HEK293 (cell line): ENCODE data around the gene SPACA6.

Source experiments
- CTCF ChIA-PET: fragments of 350-600 bp; formaldehyde crosslinking; extraction: SDS; loops from one replicate; lab custom pipeline; 2021; ENCODE audit warnings: antibody characterized with exemption; lab: Yijun Ruan, JAX
- POLR2A ChIA-PET: fragments of 300-600 bp; formaldehyde crosslinking; extraction: SDS; loops from one replicate; lab custom pipeline; 2020; ENCODE audit warnings: antibody characterized with exemption, inconsistent platforms; lab: Yijun Ruan, JAX
- H3K27ac ChIP-seq: fragments of 200-500 bp; sonication (Bioruptor generic); 2 replicates; pipeline ENCODE4 v1.5.1; 2014; ENCODE audit warnings: low read depth, low read length, control low read depth, inconsistent platforms; ENCODE audit errors: extremely low read depth
- H3K36me3 ChIP-seq, 2 experiments: fragments of 200-500 bp in 1 of 2; sonication (Bioruptor generic) in 1 of 2; 1 replicate in 1 of 2; 2 replicates in 1 of 2; pipeline ENCODE4 v1.5.1; 2014 to 2017; ENCODE audit warnings: inconsistent platforms in 2 of 2, low read length in 2 of 2; ENCODE audit not compliant: control insufficient read depth in 2 of 2, insufficient read depth in 1 of 2
- H3K4me1 ChIP-seq: fragments of 200-500 bp; sonication (Bioruptor generic); 2 replicates; pipeline ENCODE4 v1.5.1; 2014; ENCODE audit warnings: mild to moderate bottlenecking, low read length, inconsistent platforms; ENCODE audit not compliant: control insufficient read depth, insufficient read depth
- H3K4me3 ChIP-seq: 2 replicates; pipeline ENCODE4 v1.5.1; 2011; ENCODE audit warnings: low read depth, mild to moderate bottlenecking, control low read depth, low read length, moderate library complexity
- H3K9me3 ChIP-seq: fragments of 200-500 bp; sonication (Bioruptor generic); 2 replicates; pipeline ENCODE4 v1.5.1; 2014; ENCODE audit warnings: low read depth, low read length, inconsistent platforms; ENCODE audit not compliant: control insufficient read depth, insufficient read depth
- BCL11B ChIP-seq: fragments of 450-650 bp; formaldehyde crosslinking; IDR thresholded peaks from 2 replicates; pipeline ENCODE4 v1.5.1; 2016; ENCODE audit warnings: low read depth, missing biosample characterization, missing genetic modification characterization
- GLI2 ChIP-seq: fragments of 450-650 bp; formaldehyde crosslinking; IDR thresholded peaks from 2 replicates; pipeline ENCODE4; 2017; ENCODE audit warnings: missing biosample characterization, missing genetic modification characterization, low read depth, borderline replicate concordance
- HOXD13 ChIP-seq: sonication (generic); formaldehyde crosslinking; IDR thresholded peaks from 2 replicates; pipeline ENCODE4 v1.8.0; 2022; ENCODE audit warnings: missing genetic modification reagents, borderline replicate concordance
- SP3 ChIP-seq: fragments of 450-650 bp; formaldehyde crosslinking; IDR thresholded peaks from 2 replicates; pipeline ENCODE4 v1.5.1; 2016; ENCODE audit warnings: missing biosample characterization, missing genetic modification characterization
- ZFP37 ChIP-seq: fragments of 450-650 bp; formaldehyde crosslinking; IDR thresholded peaks from 2 replicates; pipeline ENCODE4 v1.5.1; 2016; ENCODE audit warnings: missing biosample characterization, missing genetic modification characterization
- ZNF248 ChIP-seq: fragments of 450-650 bp; formaldehyde crosslinking; IDR thresholded peaks from 2 replicates; pipeline ENCODE4 v1.5.1; 2017; ENCODE audit warnings: missing biosample characterization, missing genetic modification characterization
- ZNF404 ChIP-seq: fragments of 450-650 bp; formaldehyde crosslinking; IDR thresholded peaks from 2 replicates; pipeline ENCODE4 v1.5.1; 2017; ENCODE audit warnings: missing biosample characterization, missing genetic modification characterization
- ZNF426 ChIP-seq: fragments of 450-650 bp; formaldehyde crosslinking; IDR thresholded peaks from 2 replicates; pipeline ENCODE4 v1.5.1; 2017; ENCODE audit warnings: missing biosample characterization, missing genetic modification characterization, mild to moderate bottlenecking, inconsistent platforms, moderate library complexity
- ZNF596 ChIP-seq: fragments of 450-650 bp; IDR thresholded peaks from 2 replicates; pipeline ENCODE4 v1.5.0; 2018; ENCODE audit warnings: missing biosample characterization, mild to moderate bottlenecking, missing genetic modification characterization, moderate library complexity
- TF ChIP-seq, protein P1 (sequence below): fragments of 450-650 bp; formaldehyde crosslinking; IDR thresholded peaks from 2 replicates; pipeline ENCODE4 v1.5.1; 2016; ENCODE audit warnings: missing biosample characterization, missing genetic modification characterization
- TF ChIP-seq, protein P2 (sequence below): fragments of 450-650 bp; formaldehyde crosslinking; IDR thresholded peaks from 2 replicates; pipeline ENCODE4 v1.5.1; 2016; ENCODE audit warnings: missing biosample characterization, missing genetic modification characterization, borderline replicate concordance
- TF ChIP-seq, protein P3 (sequence below): fragments of 450-650 bp; formaldehyde crosslinking; IDR thresholded peaks from 2 replicates; pipeline ENCODE4 v1.5.1; 2017; ENCODE audit warnings: missing biosample characterization, missing genetic modification characterization
- TF ChIP-seq, protein P4 (sequence below): fragments of 450-650 bp; formaldehyde crosslinking; optimal IDR thresholded peaks from 2 replicates; pipeline ENCODE3; 2016; ENCODE audit warnings: missing biosample characterization, mild to moderate bottlenecking, missing genetic modification characterization

SPACA6 gene

DNA sequence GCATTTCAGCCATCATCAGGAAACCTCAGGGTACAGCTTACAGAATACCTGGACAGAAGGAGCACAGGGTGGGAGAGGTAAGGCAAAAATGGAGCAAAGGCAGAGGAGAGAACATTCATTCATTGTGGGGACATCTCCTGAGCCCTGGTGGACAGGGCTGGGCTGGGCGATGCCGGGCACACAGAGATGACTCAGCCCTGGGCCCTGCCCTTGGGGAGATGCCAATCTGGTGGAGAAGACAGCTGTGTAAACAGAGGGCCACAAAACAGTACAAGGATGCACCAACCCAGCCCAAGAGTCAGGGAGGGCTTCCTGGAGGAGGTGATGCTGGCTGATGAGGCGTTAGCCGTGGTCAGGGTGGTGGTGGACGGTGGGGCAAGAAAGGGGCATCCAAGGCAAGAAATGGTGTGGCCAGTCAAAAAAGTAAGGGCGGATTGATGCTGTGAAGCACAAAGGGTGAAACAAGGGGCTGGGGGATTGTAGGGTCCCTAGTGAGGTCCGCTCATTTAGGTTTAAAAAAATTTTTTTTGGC, 34.3 kb downstream of the SPACA6 start:
- Histone ChIP-seq H3K4me3 (no peak overlapping the region), H3K4me1 (no peaks in the 10 kb centered on the region), H3K27ac (no peak overlapping the region), H3K36me3 (no peaks in the 10 kb centered on the region), H3K9me3 (no peaks in the 10 kb centered on the region)
- ChIA-PET CTCF (no interaction called here), POLR2A (no interaction called here)
- TF ChIP-seq, protein P1, sequence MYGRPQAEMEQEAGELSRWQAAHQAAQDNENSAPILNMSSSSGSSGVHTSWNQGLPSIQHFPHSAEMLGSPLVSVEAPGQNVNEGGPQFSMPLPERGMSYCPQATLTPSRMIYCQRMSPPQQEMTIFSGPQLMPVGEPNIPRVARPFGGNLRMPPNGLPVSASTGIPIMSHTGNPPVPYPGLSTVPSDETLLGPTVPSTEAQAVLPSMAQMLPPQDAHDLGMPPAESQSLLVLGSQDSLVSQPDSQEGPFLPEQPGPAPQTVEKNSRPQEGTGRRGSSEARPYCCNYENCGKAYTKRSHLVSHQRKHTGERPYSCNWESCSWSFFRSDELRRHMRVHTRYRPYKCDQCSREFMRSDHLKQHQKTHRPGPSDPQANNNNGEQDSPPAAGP (tag by site-specific recombination): 0 out of 2 replicates have a peak, but pooled peaks have one; percentile 36
- TF ChIP-seq ZNF426: no peak

DNA sequence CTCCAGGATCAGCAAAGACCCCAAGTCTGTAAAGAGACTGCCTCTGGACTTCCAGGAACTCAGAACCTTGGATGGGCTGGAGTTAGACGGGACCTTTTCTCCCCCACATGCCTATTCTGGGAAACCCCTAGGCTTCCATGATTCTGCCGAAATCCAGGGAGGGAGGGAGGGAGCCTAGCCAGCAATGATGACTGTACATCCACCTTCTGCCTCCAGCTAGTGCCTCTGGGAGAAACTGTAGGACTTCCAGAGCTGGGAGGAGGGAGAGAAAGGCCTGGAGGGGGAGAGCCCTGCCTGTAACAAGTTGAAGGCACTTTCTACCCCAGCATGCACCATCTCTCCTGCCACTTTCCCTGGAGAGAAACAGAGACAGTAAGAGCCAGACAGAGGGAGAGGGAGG, 36.7 kb downstream of the SPACA6 start:
- POLR2A ChIA-PET: no interaction called here
- TF ChIP-seq, protein P2, sequence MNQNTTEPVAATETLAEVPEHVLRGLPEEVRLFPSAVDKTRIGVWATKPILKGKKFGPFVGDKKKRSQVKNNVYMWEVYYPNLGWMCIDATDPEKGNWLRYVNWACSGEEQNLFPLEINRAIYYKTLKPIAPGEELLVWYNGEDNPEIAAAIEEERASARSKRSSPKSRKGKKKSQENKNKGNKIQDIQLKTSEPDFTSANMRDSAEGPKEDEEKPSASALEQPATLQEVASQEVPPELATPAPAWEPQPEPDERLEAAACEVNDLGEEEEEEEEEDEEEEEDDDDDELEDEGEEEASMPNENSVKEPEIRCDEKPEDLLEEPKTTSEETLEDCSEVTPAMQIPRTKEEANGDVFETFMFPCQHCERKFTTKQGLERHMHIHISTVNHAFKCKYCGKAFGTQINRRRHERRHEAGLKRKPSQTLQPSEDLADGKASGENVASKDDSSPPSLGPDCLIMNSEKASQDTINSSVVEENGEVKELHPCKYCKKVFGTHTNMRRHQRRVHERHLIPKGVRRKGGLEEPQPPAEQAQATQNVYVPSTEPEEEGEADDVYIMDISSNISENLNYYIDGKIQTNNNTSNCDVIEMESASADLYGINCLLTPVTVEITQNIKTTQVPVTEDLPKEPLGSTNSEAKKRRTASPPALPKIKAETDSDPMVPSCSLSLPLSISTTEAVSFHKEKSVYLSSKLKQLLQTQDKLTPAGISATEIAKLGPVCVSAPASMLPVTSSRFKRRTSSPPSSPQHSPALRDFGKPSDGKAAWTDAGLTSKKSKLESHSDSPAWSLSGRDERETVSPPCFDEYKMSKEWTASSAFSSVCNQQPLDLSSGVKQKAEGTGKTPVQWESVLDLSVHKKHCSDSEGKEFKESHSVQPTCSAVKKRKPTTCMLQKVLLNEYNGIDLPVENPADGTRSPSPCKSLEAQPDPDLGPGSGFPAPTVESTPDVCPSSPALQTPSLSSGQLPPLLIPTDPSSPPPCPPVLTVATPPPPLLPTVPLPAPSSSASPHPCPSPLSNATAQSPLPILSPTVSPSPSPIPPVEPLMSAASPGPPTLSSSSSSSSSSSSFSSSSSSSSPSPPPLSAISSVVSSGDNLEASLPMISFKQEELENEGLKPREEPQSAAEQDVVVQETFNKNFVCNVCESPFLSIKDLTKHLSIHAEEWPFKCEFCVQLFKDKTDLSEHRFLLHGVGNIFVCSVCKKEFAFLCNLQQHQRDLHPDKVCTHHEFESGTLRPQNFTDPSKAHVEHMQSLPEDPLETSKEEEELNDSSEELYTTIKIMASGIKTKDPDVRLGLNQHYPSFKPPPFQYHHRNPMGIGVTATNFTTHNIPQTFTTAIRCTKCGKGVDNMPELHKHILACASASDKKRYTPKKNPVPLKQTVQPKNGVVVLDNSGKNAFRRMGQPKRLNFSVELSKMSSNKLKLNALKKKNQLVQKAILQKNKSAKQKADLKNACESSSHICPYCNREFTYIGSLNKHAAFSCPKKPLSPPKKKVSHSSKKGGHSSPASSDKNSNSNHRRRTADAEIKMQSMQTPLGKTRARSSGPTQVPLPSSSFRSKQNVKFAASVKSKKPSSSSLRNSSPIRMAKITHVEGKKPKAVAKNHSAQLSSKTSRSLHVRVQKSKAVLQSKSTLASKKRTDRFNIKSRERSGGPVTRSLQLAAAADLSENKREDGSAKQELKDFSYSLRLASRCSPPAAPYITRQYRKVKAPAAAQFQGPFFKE (tag by site-specific recombination): no peak
- TF ChIP-seq ZNF596: no peak
- no peak for TF ChIP-seq ZNF404 (tag by site-specific recombination)
- H3K27ac ChIP-seq: no peak overlapping the region
- H3K4me1 ChIP-seq: no peaks in the 10 kb centered on the region
- CTCF ChIA-PET: interaction anchor here (0.7 kb wide), 2 partner anchors 54 to 480 kb away, joined by 3 to 4 read pairs; no protein-coding TSS in a partner anchor
- H3K4me3 ChIP-seq: no peak overlapping the region
- no peaks in the 10 kb centered on the region for H3K36me3 ChIP-seq
- H3K9me3 ChIP-seq: no peaks in the 10 kb centered on the region

DNA sequence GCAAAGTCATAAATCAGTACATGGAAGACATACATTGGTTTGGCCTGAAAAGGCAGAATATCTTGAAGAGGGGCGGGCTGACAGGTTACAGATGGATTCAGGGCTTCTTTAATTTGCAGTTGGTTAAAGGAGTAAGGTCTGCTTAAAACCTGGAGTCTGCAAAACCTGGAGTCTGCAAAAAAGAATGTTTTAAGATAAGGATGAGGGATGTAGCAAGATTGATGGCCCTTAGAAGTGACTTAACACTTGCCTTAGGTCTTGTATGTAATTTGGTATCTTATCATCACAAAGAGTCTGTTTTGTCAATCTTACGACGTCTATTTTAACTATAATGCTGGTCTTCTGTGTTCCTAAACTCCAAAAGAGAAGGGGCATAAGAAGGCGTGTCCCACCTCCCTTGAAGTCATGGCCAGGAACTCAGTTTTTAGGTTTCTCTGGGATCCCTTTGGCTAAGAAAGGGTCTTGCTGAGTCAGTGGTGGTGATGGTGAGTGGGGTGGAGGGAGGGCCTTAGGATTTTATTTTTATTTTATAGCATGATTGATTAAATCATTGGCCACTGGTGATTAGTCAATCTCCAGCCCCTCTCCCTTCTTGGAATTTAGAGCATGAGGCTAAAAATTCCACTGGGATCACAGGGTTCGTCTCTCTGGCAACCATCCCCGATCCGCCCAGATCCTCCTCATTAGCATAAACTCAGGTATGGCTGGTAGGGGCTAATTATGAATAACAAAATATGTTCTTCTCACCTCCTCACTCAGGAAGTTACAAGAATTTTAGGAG, 40.8 kb downstream of the SPACA6 start:
- H3K4me1 ChIP-seq: no peaks in the 10 kb centered on the region
- no peaks in the 10 kb centered on the region for H3K36me3 ChIP-seq
- H3K4me3 ChIP-seq: no peak overlapping the region
- ChIA-PET CTCF (interaction anchor here (1.2 kb wide), 1 partner anchor 77 kb away, joined by 4 read pairs; no protein-coding TSS in a partner anchor), POLR2A (no interaction called here)
- H3K9me3 ChIP-seq: no peaks in the 10 kb centered on the region
- TF ChIP-seq, protein P3, sequence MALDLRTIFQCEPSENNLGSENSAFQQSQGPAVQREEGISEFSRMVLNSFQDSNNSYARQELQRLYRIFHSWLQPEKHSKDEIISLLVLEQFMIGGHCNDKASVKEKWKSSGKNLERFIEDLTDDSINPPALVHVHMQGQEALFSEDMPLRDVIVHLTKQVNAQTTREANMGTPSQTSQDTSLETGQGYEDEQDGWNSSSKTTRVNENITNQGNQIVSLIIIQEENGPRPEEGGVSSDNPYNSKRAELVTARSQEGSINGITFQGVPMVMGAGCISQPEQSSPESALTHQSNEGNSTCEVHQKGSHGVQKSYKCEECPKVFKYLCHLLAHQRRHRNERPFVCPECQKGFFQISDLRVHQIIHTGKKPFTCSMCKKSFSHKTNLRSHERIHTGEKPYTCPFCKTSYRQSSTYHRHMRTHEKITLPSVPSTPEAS (tag by site-specific recombination): no peak
- TF ChIP-seq GLI2 (no peak), BCL11B (no peak), HOXD13 (CRISPR knock-in tag) (no peak), SP3 (tag by site-specific recombination) (no peak), ZFP37 (tag by site-specific recombination) (no peak), ZNF248 (tag by site-specific recombination) (no peak)
- TF ChIP-seq, protein P4, sequence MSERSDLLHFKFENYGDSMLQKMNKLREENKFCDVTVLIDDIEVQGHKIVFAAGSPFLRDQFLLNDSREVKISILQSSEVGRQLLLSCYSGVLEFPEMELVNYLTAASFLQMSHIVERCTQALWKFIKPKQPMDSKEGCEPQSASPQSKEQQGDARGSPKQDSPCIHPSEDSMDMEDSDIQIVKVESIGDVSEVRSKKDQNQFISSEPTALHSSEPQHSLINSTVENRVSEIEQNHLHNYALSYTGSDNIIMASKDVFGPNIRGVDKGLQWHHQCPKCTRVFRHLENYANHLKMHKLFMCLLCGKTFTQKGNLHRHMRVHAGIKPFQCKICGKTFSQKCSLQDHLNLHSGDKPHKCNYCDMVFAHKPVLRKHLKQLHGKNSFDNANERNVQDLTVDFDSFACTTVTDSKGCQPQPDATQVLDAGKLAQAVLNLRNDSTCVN (tag by site-specific recombination): no peak
- no peak overlapping the region for H3K27ac ChIP-seq
